NCI-H1105 treated with DMSO at 0.1 percent for 48 hours (cell line): ENCODE data around the gene RADIL.

Experiments
- DNase-seq: peaks from one replicate; lab custom pipeline; 2025; lab: John Stamatoyannopoulos, UW

The RADIL gene

GRCh38 chr7:4851459-4852422 is 31.8 kb downstream of the RADIL start:
- DNase-seq: no peak

GRCh38 chr7:4850262-4850795 is 33.2 kb downstream of the RADIL start:
- no peak for DNase-seq

- peak; percentile 26 for DNase-seq
Observed at GRCh38 chr7:4849390-4849789, 34.1 kb downstream of the RADIL start.

GRCh38 chr7:4845740-4846142 is 37.8 kb downstream of the RADIL start:
- DNase-seq: peak; percentile 3

GRCh38 chr7:4842319-4843064 is 41.0 kb downstream of the RADIL start:
- DNase-seq: no peak

GRCh38 chr7:4841836-4842235 is 41.7 kb downstream of the RADIL start:
- DNase-seq: no peak

GRCh38 chr7:4841007-4841784 is 42.3 kb downstream of the RADIL start:
- no peak for DNase-seq

- DNase-seq: no peak
Observed at GRCh38 chr7:4840079-4840501, 43.4 kb downstream of the RADIL start.

- no peak for DNase-seq
Observed at GRCh38 chr7:4838626-4839334, 44.7 kb downstream of the RADIL start.

- DNase-seq: no peak
Observed at GRCh38 chr7:4837803-4838625, 45.5 kb downstream of the RADIL start.

GRCh38 chr7:4837041-4837802 is 46.3 kb downstream of the RADIL start:
- DNase-seq: no peak

GRCh38 chr7:4836206-4836661 is 47.3 kb downstream of the RADIL start:
- DNase-seq: no peak

GRCh38 chr7:4835398-4836205 is 47.9 kb downstream of the RADIL start:
- DNase-seq: no peak

- DNase-seq: no peak
Observed at GRCh38 chr7:4834601-4835397, 48.7 kb downstream of the RADIL start.

GRCh38 chr7:4833691-4834600 is 49.6 kb downstream of the RADIL start:
- no peak for DNase-seq

GRCh38 chr7:4833176-4833575 is 50.3 kb downstream of the RADIL start:
- no peak for DNase-seq

- DNase-seq: no peak
Observed at GRCh38 chr7:4832711-4833110, 50.8 kb downstream of the RADIL start.
